Muscle of arm (tissue), 14 donors: ENCODE data around the gene MUC5AC. TPM values are rescaled to one million over a fixed set of nuclear protein-coding genes. Genes with fewer than 3 reads are reported as not detected.
"Not testable (repeated sequence)": the region's sequence is repeated elsewhere in the genome, so short reads cannot be mapped to it uniquely, and the experiment has no call there.

Source experiments
- DNase-seq: peaks from one replicate; pipeline ENCODE4 v3.0.0-alpha.2; 2013
- long read RNA-seq, 11 donors: transcript quantifications; one replicate each; lab custom pipeline, GENCODE V29; 2026
- polyA plus RNA-seq, 12 donors: library from polyadenylated mRNA; unstranded; fragments of 120-200 nt; gene quantifications; one replicate each; pipeline ENCODE4 v1.2.1, GENCODE V29; 2013; ENCODE audit not compliant: insufficient read length in 12 of 12

Gene MUC5AC
- under 1 TPM in 2 of 12 donors, not detected in 10; 0.01 to 0.09 TPM for polyA plus RNA-seq
- long read RNA-seq, donor 1 = 0 reads
- long read RNA-seq, donor 2 = 0 reads
- long read RNA-seq, donor 3 = 0 reads
- long read RNA-seq, donor 4 = 0 reads
- long read RNA-seq, donor 5 = 0 reads
- long read RNA-seq, donor 6 = 0 reads
- long read RNA-seq, donor 7 = 0 reads
- long read RNA-seq, donor 8 = 0 reads
- long read RNA-seq, donor 9 = 0 reads
- long read RNA-seq, donor 10 = 0 reads
- long read RNA-seq, donor 11 = 0 reads

- DNase-seq = no peak
Measured at GRCh38 chr11:1157645-1158591, at the start of gene MUC5AC. Gene MUC5AC (plus strand): TSS chr11:1157953. CDS start chr11:1158000, 47 bp downstream.

GRCh38 chr11:1108246-1108900 is 49.4 kb upstream of the MUC5AC start:
- DNase-seq = no peak

- DNase-seq = no peak
Measured at GRCh38 chr11:1109101-1109917, 48.4 kb upstream of the MUC5AC start.

GRCh38 chr11:1109918-1110705 is 47.6 kb upstream of the MUC5AC start:
- no peak for DNase-seq

GRCh38 chr11:1111545-1112212 is 46.1 kb upstream of the MUC5AC start:
- no peak for DNase-seq

GRCh38 chr11:1112351-1113191 is 45.2 kb upstream of the MUC5AC start:
- no peak for DNase-seq

GRCh38 chr11:1113405-1114201 is 44.1 kb upstream of the MUC5AC start:
- no peak for DNase-seq

- not testable (repeated sequence) for DNase-seq
Measured at GRCh38 chr11:1115292-1115691, 42.5 kb upstream of the MUC5AC start.

- DNase-seq = no peak
Measured at GRCh38 chr11:1116104-1116503, 41.6 kb upstream of the MUC5AC start.

- no peak for DNase-seq
Measured at GRCh38 chr11:1116666-1117390, 40.9 kb upstream of the MUC5AC start.

- no peak for DNase-seq
Measured at GRCh38 chr11:1117992-1118391, 39.8 kb upstream of the MUC5AC start.

GRCh38 chr11:1118755-1119603 is 38.8 kb upstream of the MUC5AC start:
- DNase-seq = no peak

GRCh38 chr11:1119604-1120146 is 38.1 kb upstream of the MUC5AC start:
- DNase-seq = no peak

GRCh38 chr11:1120532-1121330 is 37.0 kb upstream of the MUC5AC start:
- no peak for DNase-seq

- DNase-seq = no peak
Measured at GRCh38 chr11:1121331-1121812, 36.4 kb upstream of the MUC5AC start.
